GM12891 (cell line): Measurements from ENCODE around the gene MTARC1.

Source experiments
- DNase-seq: peaks from one replicate; pipeline ENCODE4 v3.0.0; 2011; ENCODE audit warnings: low spot score; ENCODE audit not compliant: insufficient read length
- FAIRE-seq: peaks from 2 replicates; lab custom pipeline; 2011; peaks lifted over from hg19 to GRCh38; lab: Jason Lieb, UNC
- PAX5 ChIP-seq: IDR thresholded peaks from 2 replicates; pipeline ENCODE4 v1.6.1; 2011; ENCODE audit warnings: low read length, moderate library complexity, mild to moderate bottlenecking; ENCODE audit not compliant: insufficient read depth, severe bottlenecking
- POLR2A ChIP-seq: IDR thresholded peaks from 2 replicates; pipeline ENCODE4 v1.6.1; 2011; ENCODE audit warnings: low read depth, low read length, control low read depth
- POLR2AphosphoS5 ChIP-seq: IDR thresholded peaks from 2 replicates; pipeline ENCODE4 v1.6.1; 2011; ENCODE audit warnings: low read depth, low read length, control low read depth
- POU2F2 ChIP-seq: IDR thresholded peaks from 2 replicates; pipeline ENCODE4 v1.6.1; 2011; ENCODE audit warnings: low read depth, mild to moderate bottlenecking, control low read depth, low read length, moderate library complexity
- SPI1 ChIP-seq: IDR thresholded peaks from 2 replicates; pipeline ENCODE4 v1.6.1; 2011; ENCODE audit warnings: low read depth, low read length, control low read depth
- TAF1 ChIP-seq: IDR thresholded peaks from 2 replicates; pipeline ENCODE4 v1.6.1; 2011; ENCODE audit warnings: low read depth, low read length, control low read depth

MTARC1 gene

GRCh38 chr1:220798338-220798737, 11.6 kb downstream of the MTARC1 start:
- TF ChIP-seq TAF1 (no peak), POLR2A (no peak), PAX5 (no peak), SPI1 (no peak), POLR2AphosphoS5 (no peak), POU2F2 (no peak)
- FAIRE-seq (no peak), DNase-seq (no peak)

- no peak for FAIRE-seq
- DNase-seq: no peak
- TF ChIP-seq POLR2AphosphoS5 (no peak), SPI1 (no peak), POU2F2 (no peak), PAX5 (no peak), POLR2A (no peak), TAF1 (no peak)
These were observed 13.5 kb downstream of the MTARC1 start for GRCh38 chr1:220800262-220800661.

GRCh38 chr1:220803401-220804201, 16.9 kb downstream of the MTARC1 start:
- FAIRE-seq (no peak), DNase-seq (no peak)
- TF ChIP-seq POU2F2 (no peak), POLR2A (no peak), POLR2AphosphoS5 (no peak), SPI1 (no peak), PAX5 (no peak)

GRCh38 chr1:220804202-220804586, 17.5 kb downstream of the MTARC1 start:
- no peak for FAIRE-seq
- TF ChIP-seq SPI1: no peak
- TF ChIP-seq POU2F2: no peak
- no peak for TF ChIP-seq TAF1
- TF ChIP-seq PAX5: no peak
- no peak for TF ChIP-seq POLR2A
- no peak for TF ChIP-seq POLR2AphosphoS5
- no peak for DNase-seq

GRCh38 chr1:220806408-220806807, 19.7 kb downstream of the MTARC1 start:
- TF ChIP-seq PAX5 (no peak), POLR2A (no peak), SPI1 (no peak), TAF1 (no peak), POU2F2 (no peak), POLR2AphosphoS5 (no peak)
- no peak for FAIRE-seq
- no peak for DNase-seq

GRCh38 chr1:220807726-220808125, 21.0 kb downstream of the MTARC1 start:
- FAIRE-seq (no peak), DNase-seq (no peak)
- no peak for TF ChIP-seq SPI1
- no peak for TF ChIP-seq POLR2A
- TF ChIP-seq POLR2AphosphoS5: no peak
- no peak for TF ChIP-seq TAF1
- TF ChIP-seq POU2F2: no peak
- TF ChIP-seq PAX5: no peak

- TF ChIP-seq POLR2A (no peak), PAX5 (no peak), SPI1 (no peak), POU2F2 (no peak), POLR2AphosphoS5 (no peak), TAF1 (no peak)
- FAIRE-seq: no peak
- no peak for DNase-seq
These were observed 21.9 kb downstream of the MTARC1 start for GRCh38 chr1:220808345-220809186.

GRCh38 chr1:220809187-220809550, 22.5 kb downstream of the MTARC1 start:
- FAIRE-seq (no peak), DNase-seq (no peak)
- TF ChIP-seq POU2F2 (no peak), POLR2AphosphoS5 (no peak), SPI1 (no peak), POLR2A (no peak), TAF1 (no peak), PAX5 (no peak)

GRCh38 chr1:220809704-220810103, 23.0 kb downstream of the MTARC1 start:
- no peak for FAIRE-seq
- no peak for TF ChIP-seq TAF1
- TF ChIP-seq POLR2AphosphoS5: no peak
- no peak for TF ChIP-seq POU2F2
- no peak for TF ChIP-seq POLR2A
- TF ChIP-seq SPI1: no peak
- TF ChIP-seq PAX5: no peak
- DNase-seq: no peak
